GM18502 (cell line): ENCODE measurements around the gene POT1.

Experiments used
- ATAC-seq: cut with Tn5 transposase; IDR thresholded peaks from one replicate; pipeline ENCODE4 v1.9.1; 2021; ENCODE audit warnings: mild to moderate bottlenecking; ENCODE audit not compliant: unreplicated experiment, poor library complexity

POT1 gene

GRCh38 chr7:124779620-124780019, 150.0 kb downstream of the POT1 start:
- ATAC-seq: no peak

DNA sequence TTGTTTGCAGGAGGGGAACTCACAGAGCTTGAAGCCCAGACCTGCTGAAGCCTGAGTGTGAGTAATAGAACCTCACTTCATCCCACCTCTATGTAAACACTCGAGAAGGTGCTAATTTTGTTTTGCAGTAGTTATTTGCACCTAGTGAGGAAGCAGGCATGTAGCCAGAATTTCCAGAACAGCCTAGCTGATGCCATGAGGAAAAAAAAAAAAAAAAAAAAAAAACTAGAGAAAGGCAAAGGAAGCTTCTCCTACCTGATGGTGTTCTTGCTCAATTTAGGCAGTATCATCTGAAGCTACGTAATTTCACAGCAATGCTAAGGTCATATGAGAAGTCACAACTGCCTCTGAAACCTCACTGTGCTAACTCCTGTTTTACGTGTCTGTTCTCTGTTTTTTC, 150.4 kb downstream of the POT1 start:
- no peak for ATAC-seq

GRCh38 chr7:124777268-124777667, 152.4 kb downstream of the POT1 start:
- ATAC-seq: no peak

DNA sequence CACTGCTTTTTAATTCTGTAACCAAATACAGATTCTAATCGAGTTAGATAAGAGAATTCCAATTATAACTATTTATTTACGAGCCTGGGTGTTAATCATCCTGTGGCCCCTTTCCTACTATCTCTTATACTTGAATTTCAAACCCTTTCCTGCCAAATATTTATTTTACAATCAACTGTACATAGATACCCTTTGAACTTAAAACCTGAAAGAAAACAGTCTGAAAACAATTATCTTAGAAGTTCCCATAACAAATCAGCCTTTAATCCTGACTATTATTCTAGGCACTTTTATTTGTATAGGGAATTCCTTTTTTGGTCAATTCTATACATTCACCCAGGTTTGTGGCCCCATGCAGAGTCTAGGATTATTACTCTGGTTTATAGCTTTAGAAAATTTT, 153.5 kb downstream of the POT1 start:
- no peak for ATAC-seq

GRCh38 chr7:124775422-124775821, 154.2 kb downstream of the POT1 start:
- no peak for ATAC-seq

- ATAC-seq: no peak
These were observed 155.7 kb downstream of the POT1 start for GRCh38 chr7:124773938-124774337.

DNA sequence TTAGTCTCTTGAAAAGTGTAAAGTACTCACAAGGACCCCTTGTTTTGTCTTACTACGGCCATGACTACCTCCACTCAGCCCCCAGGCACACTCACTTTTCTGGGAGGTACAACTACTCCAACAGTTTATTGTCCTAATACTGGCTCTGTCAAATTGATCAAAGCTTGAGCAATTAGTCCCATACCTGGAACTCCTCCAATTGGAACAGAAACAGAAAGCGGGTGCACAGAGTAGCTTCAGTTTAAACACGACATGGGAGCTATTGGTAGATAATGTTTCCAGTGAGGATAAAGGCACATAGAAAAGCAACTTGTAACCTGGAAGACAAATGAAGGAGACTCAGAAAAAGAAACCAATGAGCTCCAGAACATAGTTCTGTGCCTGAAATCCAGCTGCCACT, 156.3 kb downstream of the POT1 start:
- ATAC-seq: no peak
